Retinal pigment epithelial cell (primary cell): ENCODE measurements around the gene PTPRN2.

Source experiments
- DNase-seq: peaks from one replicate; pipeline ENCODE4 v3.0.0-alpha.2; 2010; ENCODE audit warnings: low read depth
- H3K4me3 ChIP-seq: 2 replicates; pipeline ENCODE4 v1.5.1; 2011; ENCODE audit warnings: mild to moderate bottlenecking, low read length, control low read depth, moderate library complexity
- CTCF ChIP-seq: conservative IDR thresholded peaks from 2 replicates; pipeline ENCODE4 v1.5.1; 2011; ENCODE audit warnings: low read depth, low read length, control low read depth, inconsistent platforms

The PTPRN2 gene

GRCh38 chr7:158083526-158084310 is 503.9 kb downstream of the PTPRN2 start:
- no peak for DNase-seq
- no peak for TF ChIP-seq CTCF
- H3K4me3 ChIP-seq = no peak overlapping the region

- no peak for TF ChIP-seq CTCF
- no peak overlapping the region for H3K4me3 ChIP-seq
- DNase-seq = no peak
Measured at GRCh38 chr7:158082761-158083160, 504.9 kb downstream of the PTPRN2 start.

GRCh38 chr7:158080899-158081445 is 506.7 kb downstream of the PTPRN2 start:
- H3K4me3 ChIP-seq = no peak overlapping the region
- DNase-seq = no peak
- TF ChIP-seq CTCF = no peak

- TF ChIP-seq CTCF = no peak
- no peak overlapping the region for H3K4me3 ChIP-seq
- no peak for DNase-seq
Measured at GRCh38 chr7:158077934-158078910, 509.4 kb downstream of the PTPRN2 start.

GRCh38 chr7:158077151-158077840 is 510.3 kb downstream of the PTPRN2 start:
- no peak for TF ChIP-seq CTCF
- no peak overlapping the region for H3K4me3 ChIP-seq
- DNase-seq = no peak

- H3K4me3 ChIP-seq = no peak overlapping the region
- no peak for DNase-seq
- no peak for TF ChIP-seq CTCF
Measured at GRCh38 chr7:158076656-158077055, 511.0 kb downstream of the PTPRN2 start.
